ENCODE data around the gene ALDH3B1. TPM values are rescaled to one million over a fixed set of nuclear protein-coding genes. Genes with fewer than 3 reads are reported as not detected.

ALDH3B1 gene
- polyA plus RNA-seq, 1 donor from 2014 or later, result not detected

- H3K4me3 ChIP-seq (ENCODE audit: low read length), result no peak overlapping the region
- H3K36me3 ChIP-seq (ENCODE audit: insufficient read depth, low read length), result no peaks in the 10 kb centered on the region
- no peak overlapping the region for H3K9ac ChIP-seq (ENCODE audit: low read length)
- H3K27ac ChIP-seq (ENCODE audit: low read length), result no peak overlapping the region
- H3K9me3 ChIP-seq (ENCODE audit: low read length), result no peaks in the 10 kb centered on the region
- H4K20me1 ChIP-seq (ENCODE audit: insufficient read depth), result no peaks in the 10 kb centered on the region
- no peak overlapping the region for H3K4me2 ChIP-seq (ENCODE audit: low read length)
- H3K27me3 ChIP-seq (ENCODE audit: insufficient read depth, low read depth, low read length), result peaks cover 32% of the 10 kb centered on the region
- no peak overlapping the region for H2AFZ ChIP-seq (ENCODE audit: low read depth, low read length)
- no peaks in the 10 kb centered on the region for H3F3A ChIP-seq (ENCODE audit: insufficient read depth, low read length, poor library complexity, severe bottlenecking)
- no peaks in the 10 kb centered on the region for H3K9me2 ChIP-seq (ENCODE audit: insufficient read depth, low read length)
- TF ChIP-seq RAD21 (conservative IDR thresholded peaks at IDR 0.05), result no peak
- no peak for TF ChIP-seq CTCF (IDR thresholded peaks at IDR 0.05; ENCODE audit: poor library complexity, severe bottlenecking)
- no peak for TF ChIP-seq MXI1 (conservative IDR thresholded peaks at IDR 0.05; ENCODE audit: poor library complexity, severe bottlenecking)
- no peak for TF ChIP-seq TAF1 (IDR thresholded peaks at IDR 0.05; ENCODE audit: low read depth)
- TF ChIP-seq REST (IDR thresholded peaks at IDR 0.05; ENCODE audit: borderline replicate concordance), result no peak
- no peak for TF ChIP-seq EZH2 (IDR thresholded peaks at IDR 0.05; ENCODE audit: borderline replicate concordance, insufficient read depth, low read length, poor library complexity, severe bottlenecking)
- TF ChIP-seq EP300 (conservative IDR thresholded peaks at IDR 0.05; ENCODE audit: poor library complexity, severe bottlenecking), result no peak
- TF ChIP-seq POLR2AphosphoS5 (IDR thresholded peaks at IDR 0.05), result no peak
- TF ChIP-seq SMC3 (conservative IDR thresholded peaks at IDR 0.05; ENCODE audit: poor library complexity), result no peak
- no peaks in the 10 kb centered on the region for H3K79me2 ChIP-seq (replicated peaks; ENCODE audit: insufficient read depth, low read length)
These were observed 7.6 kb upstream of the ALDH3B1 start for GRCh38 chr11:68002575-68002937.

GRCh38 chr11:68002938-68003845, 6.9 kb upstream of the ALDH3B1 start:
- Histone ChIP-seq H3K4me3 (ENCODE audit: low read length) (peak overlapping the region; percentile 62), H3K9me3 (ENCODE audit: low read length) (no peaks in the 10 kb centered on the region), H4K20me1 (ENCODE audit: insufficient read depth) (no peaks in the 10 kb centered on the region), H3F3A (ENCODE audit: insufficient read depth, low read length, poor library complexity, severe bottlenecking) (no peaks in the 10 kb centered on the region), H3K27ac (ENCODE audit: low read length) (no peak overlapping the region), H3K4me2 (ENCODE audit: low read length) (no peak overlapping the region), H3K27me3 (ENCODE audit: insufficient read depth, low read depth, low read length) (peaks cover 32% of the 10 kb centered on the region), H3K9me2 (ENCODE audit: insufficient read depth, low read length) (no peaks in the 10 kb centered on the region), H3K79me2 (replicated peaks; ENCODE audit: insufficient read depth, low read length) (no peaks in the 10 kb centered on the region), H3K36me3 (ENCODE audit: insufficient read depth, low read length) (no peaks in the 10 kb centered on the region), H2AFZ (ENCODE audit: low read depth, low read length) (no peak overlapping the region), H3K9ac (ENCODE audit: low read length) (no peak overlapping the region)
- TF ChIP-seq REST (IDR thresholded peaks at IDR 0.05; ENCODE audit: borderline replicate concordance), result no peak
- peak; percentile 19 for TF ChIP-seq EZH2 (IDR thresholded peaks at IDR 0.05; ENCODE audit: borderline replicate concordance, insufficient read depth, low read length, poor library complexity, severe bottlenecking)
